H7 (cell line): ENCODE measurements around the gene CCDC12. TPM values are rescaled to one million over a fixed set of nuclear protein-coding genes. Genes with fewer than 3 reads are reported as not detected.

Experiments
- DNase-seq: peaks from one replicate; pipeline ENCODE4 v3.0.0; 2012
- H3K27me3 ChIP-seq: 2 replicates; pipeline ENCODE4 v1.6.0; 2011; ENCODE audit warnings: mild to moderate bottlenecking, low read length; ENCODE audit not compliant: control insufficient read depth, insufficient read depth
- H3K36me3 ChIP-seq: replicated peaks from 2 replicates; pipeline ENCODE4 v1.5.1; 2011; ENCODE audit warnings: low read length; ENCODE audit not compliant: control insufficient read depth, insufficient read depth
- H3K4me3 ChIP-seq: 2 replicates; pipeline ENCODE4 v1.5.1; 2011; ENCODE audit warnings: low read depth, mild to moderate bottlenecking, control low read depth, low read length, moderate library complexity; ENCODE audit not compliant: insufficient read depth
- total RNA-seq: library from RNA; depleted of rRNA; stranded (reverse); fragments of >200 nt; shearing (Covaris generic); gene quantifications from 2 replicates; pipeline ENCODE4 v1.2.3, GENCODE V29; 2014; rRNA removed

CCDC12 gene
- 40.0 and 40.9 TPM in 2 replicates for total RNA-seq

DNA sequence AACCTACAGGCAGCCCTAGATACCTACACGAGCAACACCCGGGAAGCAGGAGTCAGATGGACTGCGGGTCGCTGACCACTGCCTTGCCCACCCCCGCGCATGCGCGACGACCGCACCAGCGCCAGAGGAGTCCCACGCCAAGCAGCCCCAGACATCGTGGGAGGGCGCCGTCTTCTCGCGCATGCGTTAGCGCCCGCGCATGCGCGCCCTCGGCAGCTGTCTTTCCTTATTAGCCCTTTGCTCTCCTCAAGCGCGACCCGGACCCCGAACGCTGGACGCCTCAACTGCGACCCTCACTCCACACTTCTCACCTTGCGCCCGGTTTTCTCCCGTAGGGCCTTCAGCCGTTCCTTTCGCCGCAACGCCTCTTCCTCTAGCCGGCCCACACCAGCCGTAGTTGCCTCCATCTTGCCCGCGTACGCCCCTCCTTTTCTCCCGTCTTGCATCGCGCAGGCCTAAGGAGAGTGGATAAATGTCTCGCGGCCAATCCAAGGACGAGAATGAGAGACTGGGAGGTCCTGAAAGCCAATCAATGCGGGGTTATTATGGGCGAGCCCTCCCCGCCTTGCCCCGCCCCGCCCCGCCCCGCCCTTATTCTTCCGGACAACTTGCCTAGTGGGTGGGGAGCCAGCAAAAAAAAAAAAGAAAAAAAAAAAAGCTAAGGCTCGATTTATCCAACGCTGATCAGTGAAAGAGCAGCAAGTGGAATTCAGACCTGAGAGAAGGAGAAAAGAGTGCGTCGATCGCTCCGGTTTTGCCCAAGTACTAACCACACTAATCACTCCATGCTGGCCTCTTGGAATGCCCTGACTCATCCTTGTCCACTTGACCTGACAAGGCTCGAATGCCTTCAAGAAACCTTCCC is at the start of gene CCDC12:
CCDC12 (minus strand) TSS at position 420 of the 865 bp plus-strand sequence; CDS start at position 407, 13 bp downstream.
- DNase-seq, result peak; percentile 99
- no peaks in the 10 kb centered on the region; the same call in 1 of the 2 replicates for H3K36me3 ChIP-seq
- no peaks in the 10 kb centered on the region; the same call in 1 of the 2 replicates for H3K27me3 ChIP-seq
- peak within 1 kb of the TSS; percentile 99 for H3K4me3 ChIP-seq

DNA sequence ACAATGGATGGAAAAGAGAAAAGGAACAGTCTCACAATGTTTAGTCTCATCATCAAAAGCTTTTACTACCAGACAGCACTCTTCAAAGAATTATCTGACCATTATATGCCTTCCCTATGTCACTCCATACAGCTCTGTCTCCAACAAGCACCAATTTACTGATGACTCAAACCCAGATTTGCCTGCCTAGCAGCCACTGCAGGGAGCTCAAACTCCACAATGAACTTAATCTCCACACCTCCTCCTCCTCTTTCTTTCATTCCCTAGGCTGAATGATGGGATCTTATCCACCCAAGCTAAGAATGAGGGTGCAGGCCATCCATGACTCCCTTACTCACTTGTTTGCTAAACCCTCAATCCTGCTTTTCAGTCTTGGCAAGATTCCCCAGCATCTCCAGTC is 48.4 kb upstream of the CCDC12 start:
- no peaks in the 10 kb centered on the region; the same call in none of the 2 replicates for H3K36me3 ChIP-seq
- no peaks in the 10 kb centered on the region for H3K27me3 ChIP-seq
- DNase-seq, result peak; percentile 37
- H3K4me3 ChIP-seq, result no peak overlapping the region

DNA sequence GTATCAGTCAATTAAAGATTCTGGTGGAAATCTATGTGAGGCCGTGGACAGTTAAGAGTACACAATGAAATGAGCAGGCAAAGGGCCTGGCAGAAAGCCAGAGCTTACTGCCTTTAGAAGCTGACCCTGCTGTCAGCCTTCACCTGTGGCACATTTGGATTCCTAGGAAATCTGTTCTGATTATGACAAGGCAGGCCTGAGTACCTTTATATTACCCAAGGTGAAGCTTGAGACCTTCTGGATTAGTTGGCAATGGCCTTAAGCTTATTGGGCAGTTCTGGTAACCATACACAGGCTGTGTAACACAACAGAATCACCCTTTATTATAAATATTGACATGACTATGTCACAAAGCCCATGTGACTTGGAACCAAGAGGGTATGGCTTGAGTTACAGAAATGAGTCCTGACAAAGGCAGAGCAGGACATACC is 46.1 kb upstream of the CCDC12 start:
- peaks cover 6% of the 10 kb centered on the region for H3K36me3 ChIP-seq
- DNase-seq, result no peak
- H3K4me3 ChIP-seq, result no peak overlapping the region
- H3K27me3 ChIP-seq, result no peaks in the 10 kb centered on the region

DNA sequence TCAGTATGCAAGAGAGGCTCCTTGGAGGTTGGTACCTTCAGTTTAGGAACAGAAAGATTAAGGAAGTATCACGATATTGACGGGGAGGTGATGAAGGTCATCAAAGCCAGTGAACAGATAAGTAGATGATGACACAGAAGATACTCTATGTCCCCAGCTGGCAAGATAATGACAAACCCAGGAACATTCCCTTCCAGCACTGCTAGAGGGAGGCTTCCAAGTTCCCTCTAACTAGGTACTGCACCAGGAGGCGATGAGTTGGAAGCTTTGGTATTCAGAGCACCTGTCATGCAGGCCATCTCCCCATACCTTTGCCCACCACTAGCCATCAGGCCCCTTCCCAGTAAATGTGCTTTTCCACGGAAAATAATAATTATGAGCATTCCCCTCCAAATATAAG is 43.8 kb upstream of the CCDC12 start:
- Histone ChIP-seq H3K36me3 (peaks cover 14% of the 10 kb centered on the region), H3K27me3 (no peaks in the 10 kb centered on the region), H3K4me3 (no peak overlapping the region)
- no peak for DNase-seq

DNA sequence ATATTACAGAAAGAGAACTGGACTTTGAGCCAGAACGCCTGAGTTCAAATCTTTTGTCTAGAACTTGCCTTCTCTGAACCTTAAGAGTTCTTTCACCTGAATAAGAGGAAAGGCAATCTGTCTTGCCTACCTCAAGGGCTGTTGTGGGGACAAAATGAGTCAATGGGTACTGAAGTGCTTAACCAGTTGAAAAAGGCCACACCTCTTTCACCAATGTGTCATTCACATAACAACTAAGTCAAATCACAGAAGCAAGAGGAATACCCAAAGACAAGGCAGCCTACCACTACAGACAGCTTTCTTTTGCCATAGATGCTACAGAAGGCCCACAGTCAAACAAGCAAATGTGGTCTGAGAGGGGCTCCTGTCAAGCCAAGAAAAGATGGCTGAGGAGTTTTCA is 42.7 kb upstream of the CCDC12 start:
- H3K4me3 ChIP-seq, result no peak overlapping the region
- DNase-seq, result no peak
- H3K27me3 ChIP-seq, result no peaks in the 10 kb centered on the region
- H3K36me3 ChIP-seq, result peaks cover 14% of the 10 kb centered on the region

DNA sequence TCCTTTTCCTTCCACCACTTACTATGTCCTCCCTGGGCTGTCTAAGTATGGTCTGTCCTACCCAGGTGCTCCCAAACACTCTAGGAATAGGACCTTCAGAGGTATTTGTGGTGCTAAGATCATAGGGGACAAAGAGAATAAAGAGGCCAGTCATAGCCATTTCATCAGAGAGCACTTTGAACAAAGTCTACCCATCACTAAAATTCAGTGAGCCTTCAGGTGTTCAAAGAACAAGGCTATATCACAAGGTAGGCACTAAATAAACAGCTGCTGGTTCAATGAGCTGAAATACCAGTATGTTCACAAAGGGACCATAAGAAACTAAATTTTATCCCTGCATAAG is 41.7 kb upstream of the CCDC12 start:
- H3K27me3 ChIP-seq, result no peaks in the 10 kb centered on the region
- no peak overlapping the region for H3K4me3 ChIP-seq
- no peak for DNase-seq
- peaks cover 14% of the 10 kb centered on the region for H3K36me3 ChIP-seq

DNA sequence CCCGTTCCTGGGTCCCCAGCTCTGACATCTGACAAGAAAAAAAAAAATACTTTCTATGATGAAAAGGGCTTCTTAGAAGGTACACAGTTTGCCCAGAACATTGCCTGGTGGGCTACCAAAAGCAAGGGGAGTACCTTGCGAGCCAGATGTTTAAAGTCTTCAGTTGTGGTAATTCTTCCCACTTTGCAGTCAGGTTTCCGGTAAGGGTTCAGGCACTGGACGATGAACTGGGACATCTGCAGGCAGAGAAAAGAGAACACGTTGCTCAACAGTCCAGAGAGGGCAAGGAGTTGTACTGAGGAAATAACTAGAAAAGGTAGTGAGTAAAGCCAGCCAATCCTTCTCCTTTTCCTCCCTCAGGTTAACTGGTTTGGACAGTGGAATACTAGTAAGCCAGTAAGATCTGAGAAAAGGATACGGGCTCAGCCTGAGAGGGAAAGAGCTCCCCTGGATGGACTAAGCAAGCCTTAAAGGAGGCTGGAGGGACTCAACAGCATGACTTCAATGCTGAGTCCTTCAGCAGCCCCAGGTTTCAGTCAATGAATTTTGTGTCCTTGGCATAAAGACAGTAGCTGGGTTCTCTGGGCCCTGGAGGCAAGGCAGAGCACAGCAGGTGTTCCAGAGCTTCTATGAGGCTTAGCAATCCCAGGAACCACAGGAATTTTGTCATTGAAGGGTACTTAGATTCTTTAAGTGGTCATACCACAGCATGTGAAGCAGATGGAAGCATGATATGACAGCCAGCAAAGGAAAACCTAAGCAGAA is 41.1 kb upstream of the CCDC12 start:
- no peak overlapping the region for H3K4me3 ChIP-seq
- no peaks in the 10 kb centered on the region for H3K27me3 ChIP-seq
- H3K36me3 ChIP-seq, result peaks cover 14% of the 10 kb centered on the region
- no peak for DNase-seq

DNA sequence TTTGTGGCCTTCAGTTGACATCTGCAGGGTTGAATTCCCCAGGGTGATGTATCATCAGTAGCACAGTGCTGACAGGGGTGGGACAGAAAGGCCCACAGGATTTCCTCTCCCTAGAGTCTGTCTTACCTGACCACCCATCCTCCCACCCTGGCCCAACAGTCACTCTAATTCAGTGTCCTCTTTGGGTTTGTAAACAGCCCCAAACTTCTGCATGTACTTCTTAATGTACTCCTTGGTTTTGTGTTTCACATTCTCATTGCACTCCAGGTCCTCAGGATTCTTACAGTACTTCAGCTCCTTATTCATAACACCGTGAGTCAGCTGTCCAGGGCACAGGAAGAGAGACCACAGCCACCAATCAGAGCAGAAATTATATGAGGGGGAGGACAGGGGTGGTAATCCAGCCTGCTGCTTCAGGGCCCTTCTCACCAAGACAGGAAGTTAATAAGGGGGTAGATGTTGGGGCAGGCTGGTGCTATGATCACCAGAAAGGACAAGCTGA is 40.4 kb upstream of the CCDC12 start:
- Histone ChIP-seq H3K36me3 (peaks cover 14% of the 10 kb centered on the region), H3K27me3 (no peaks in the 10 kb centered on the region)

DNA sequence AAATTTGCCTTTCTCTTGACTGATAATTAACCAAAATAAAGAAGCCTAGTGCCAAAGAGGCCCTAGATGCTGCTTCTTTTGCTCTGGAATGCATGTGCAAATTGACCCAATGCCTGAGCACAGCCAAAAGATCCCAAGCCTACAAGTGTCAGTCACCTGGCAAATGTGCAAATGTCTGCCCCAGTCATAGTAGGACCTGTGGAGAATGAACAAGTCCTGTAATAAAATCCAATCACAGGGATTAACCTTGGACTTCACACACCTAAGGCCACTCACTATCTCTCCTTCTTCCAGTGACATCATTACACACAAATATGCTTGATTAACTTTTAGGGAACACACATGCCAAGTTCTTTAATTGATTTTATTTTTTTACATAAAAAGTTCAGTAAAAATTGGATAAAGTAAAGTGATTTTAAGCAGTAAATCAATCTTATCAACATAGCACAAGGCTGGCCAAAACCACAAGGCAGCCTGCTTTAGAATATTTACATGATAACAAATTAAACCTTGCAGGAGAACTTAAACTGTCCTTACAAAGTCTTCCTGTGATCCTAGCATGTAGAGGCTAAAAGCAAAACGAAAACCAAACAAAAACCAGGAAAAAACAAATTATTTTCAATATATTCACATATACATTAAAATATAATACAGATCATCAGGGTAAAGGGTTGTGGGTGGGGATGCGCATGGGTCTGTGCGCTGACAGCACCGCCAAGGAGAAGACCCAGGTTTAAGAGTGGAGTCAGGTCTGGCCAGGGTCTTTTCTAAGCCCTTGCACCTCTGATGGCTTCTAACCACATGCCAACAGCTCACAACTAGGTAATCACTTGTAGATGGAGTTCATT is 39.8 kb upstream of the CCDC12 start:
- Histone ChIP-seq H3K27me3 (no peaks in the 10 kb centered on the region), H3K36me3 (peaks cover 14% of the 10 kb centered on the region), H3K4me3 (no peak overlapping the region)
- no peak for DNase-seq

More for the DNA sequence above, 40.4 kb upstream of the CCDC12 start:
- no peak for DNase-seq
- no peak overlapping the region for H3K4me3 ChIP-seq

DNA sequence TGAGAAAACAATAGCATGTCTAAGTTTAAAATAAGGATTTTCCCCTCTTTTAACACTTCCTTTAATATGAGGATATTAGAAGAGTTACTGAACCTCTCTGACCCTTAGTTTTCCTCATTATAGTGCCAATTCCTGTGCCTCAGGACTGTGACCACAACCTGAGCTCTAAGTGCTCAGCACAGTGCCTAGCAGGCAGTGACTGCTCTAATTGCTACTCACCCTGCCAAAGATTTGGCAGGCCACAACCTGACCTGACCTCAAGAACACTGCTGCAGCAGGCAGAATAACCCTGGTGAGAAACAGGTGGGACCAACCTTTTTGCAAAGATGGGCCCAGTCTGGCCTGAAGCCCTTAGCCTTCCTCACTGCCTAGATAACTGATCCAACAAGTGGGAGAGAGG is 38.6 kb upstream of the CCDC12 start:
- Histone ChIP-seq H3K4me3 (no peak overlapping the region), H3K27me3 (no peaks in the 10 kb centered on the region), H3K36me3 (peaks cover 14% of the 10 kb centered on the region)
- no peak for DNase-seq

DNA sequence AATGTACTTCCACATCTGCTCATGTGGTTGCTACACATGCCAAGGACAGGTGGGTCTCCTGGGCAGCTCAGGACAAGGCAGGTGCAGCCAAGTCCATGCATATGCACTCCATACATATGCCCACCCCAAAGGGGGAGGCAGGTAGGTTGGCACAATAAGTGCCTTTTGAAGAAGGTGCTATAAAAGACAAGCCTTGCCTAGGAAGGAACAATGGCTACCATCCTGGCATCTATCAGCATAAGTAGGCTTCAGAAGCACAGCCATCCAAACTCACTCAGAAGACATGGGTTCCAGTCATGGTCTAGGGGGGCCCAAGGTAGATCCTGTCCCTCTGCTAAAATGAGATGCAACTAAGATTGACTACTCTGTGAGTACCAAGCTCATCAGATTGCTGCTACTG is 37.5 kb upstream of the CCDC12 start:
- Histone ChIP-seq H3K4me3 (no peak overlapping the region), H3K36me3 (peaks cover 14% of the 10 kb centered on the region), H3K27me3 (no peaks in the 10 kb centered on the region)
- no peak for DNase-seq

DNA sequence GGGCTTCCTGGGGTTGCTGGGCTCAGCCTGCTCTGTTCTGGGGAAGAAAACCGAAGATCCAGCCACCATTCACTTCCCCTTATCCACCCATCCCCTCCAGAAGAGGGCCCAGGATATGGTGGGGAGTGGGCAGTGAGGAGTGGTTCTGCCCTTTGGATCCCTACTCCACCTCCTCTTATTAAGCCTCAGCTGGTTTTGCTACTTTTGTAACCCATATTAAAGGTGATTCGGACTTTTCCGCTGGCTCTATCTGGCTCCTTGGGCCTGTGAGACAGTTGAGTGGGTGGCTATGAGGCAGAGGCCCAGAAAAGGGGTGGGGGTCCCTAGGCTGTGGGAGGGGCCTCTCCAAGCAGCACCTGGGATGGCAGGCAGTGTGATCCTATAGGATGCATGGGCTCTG is 36.7 kb upstream of the CCDC12 start:
- Histone ChIP-seq H3K27me3 (no peaks in the 10 kb centered on the region), H3K4me3 (no peak overlapping the region), H3K36me3 (peaks cover 12% of the 10 kb centered on the region)
- DNase-seq, result no peak

DNA sequence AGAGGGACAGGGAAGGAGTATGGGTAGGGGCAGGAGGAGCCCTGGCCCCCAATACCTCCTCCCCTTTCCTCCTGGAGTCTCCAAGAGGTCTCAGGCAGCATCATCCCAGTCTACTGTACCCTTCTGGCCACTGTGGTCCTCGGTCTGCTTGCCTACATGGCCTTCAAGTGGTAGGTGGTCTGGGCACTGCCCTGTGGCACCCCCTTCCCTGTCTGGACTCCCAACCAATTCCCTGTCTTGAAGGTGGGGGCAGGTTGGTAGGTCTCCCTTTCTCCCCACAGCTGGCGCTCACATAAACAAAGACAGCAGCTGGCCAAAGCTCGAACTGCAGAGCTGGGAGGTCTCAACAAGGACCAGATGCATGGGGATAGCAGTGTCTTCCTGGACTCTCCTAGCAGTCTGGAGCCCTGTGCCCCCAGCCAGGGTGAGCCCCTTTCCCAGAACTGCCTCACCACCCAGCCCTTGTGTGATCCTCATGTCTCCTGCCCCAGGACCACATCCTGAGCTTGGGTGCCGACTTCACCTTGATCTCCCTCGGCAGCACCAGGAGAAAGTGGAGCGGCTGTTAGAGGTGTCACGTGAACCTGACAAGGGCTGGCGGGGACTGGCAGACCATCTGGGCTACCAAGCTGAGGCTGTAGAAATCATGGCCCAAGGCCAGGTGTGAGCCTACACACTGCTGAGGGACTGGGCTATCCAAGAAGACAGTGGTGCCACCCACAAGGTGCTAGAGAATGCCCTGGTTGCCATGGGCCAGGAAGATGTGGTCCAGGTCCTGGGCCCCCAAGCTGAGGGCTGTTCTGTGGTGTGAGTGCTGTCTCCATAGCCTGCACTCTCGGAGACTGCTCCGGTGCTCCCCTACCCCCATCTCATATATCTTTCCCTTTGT is 36.0 kb upstream of the CCDC12 start:
- DNase-seq, result no peak
- H3K4me3 ChIP-seq, result no peak overlapping the region
- peaks cover 7% of the 10 kb centered on the region for H3K36me3 ChIP-seq
- H3K27me3 ChIP-seq, result no peaks in the 10 kb centered on the region
